RWPE1 (cell line): ENCODE measurements around the gene NKX6-2.

Source experiments
- CTCF ChIA-PET: fragments of 350-600 bp; sonication (Branson Sonifier 250); formaldehyde crosslinking; extraction: SDS; loops from one replicate; lab custom pipeline; 2021; lab: Yijun Ruan, JAX
- POLR2A ChIA-PET: fragments of 400-600 bp; formaldehyde crosslinking; extraction: SDS; loops from one replicate; lab custom pipeline; 2020; ENCODE audit warnings: antibody characterized with exemption; ENCODE audit not compliant: low non-redundant PET; lab: Yijun Ruan, JAX
- DNase-seq: peaks from one replicate; pipeline ENCODE4 v3.0.0; 2012; ENCODE audit warnings: low spot score
- H3K27ac ChIP-seq: fragments of 450-650 bp; 2 replicates; pipeline ENCODE4 v1.5.1; 2017
- CTCF ChIP-seq: fragments of 450-650 bp; conservative IDR thresholded peaks from 2 replicates; pipeline ENCODE4 v1.5.1; 2017; ENCODE audit warnings: low read depth, mild to moderate bottlenecking

The NKX6-2 gene

GRCh38 chr10:132820056-132820455 lies 34.1 kb upstream of the NKX6-2 start:
- ChIA-PET POLR2A (no interaction called here), CTCF (interaction anchor here (0.6 kb wide), 1 partner anchor 394 kb away, joined by 3 read pairs; no protein-coding TSS in a partner anchor)
- no peak for TF ChIP-seq CTCF
- no peak for DNase-seq
- H3K27ac ChIP-seq = no peak overlapping the region

- H3K27ac ChIP-seq = no peak overlapping the region
- no peak for DNase-seq
- CTCF ChIA-PET = no interaction called here
- POLR2A ChIA-PET = no interaction called here
- no peak for TF ChIP-seq CTCF
Measured at GRCh38 chr10:132817701-132818211, 31.8 kb upstream of the NKX6-2 start.

GRCh38 chr10:132816718-132817117 lies 30.8 kb upstream of the NKX6-2 start:
- no peak for TF ChIP-seq CTCF
- no peak overlapping the region for H3K27ac ChIP-seq
- CTCF ChIA-PET = no interaction called here
- DNase-seq = no peak
- POLR2A ChIA-PET = no interaction called here

GRCh38 chr10:132815168-132815857 lies 29.4 kb upstream of the NKX6-2 start:
- ChIA-PET POLR2A (no interaction called here), CTCF (interaction anchor here (0.7 kb wide), 1 partner anchor 237 kb away, joined by 3 read pairs; no protein-coding TSS in a partner anchor)
- no peak overlapping the region for H3K27ac ChIP-seq
- no peak for TF ChIP-seq CTCF
- DNase-seq = no peak

- TF ChIP-seq CTCF = no peak
- H3K27ac ChIP-seq = no peak overlapping the region
- no peak for DNase-seq
- ChIA-PET CTCF (interaction anchor here (0.7 kb wide), 1 partner anchor 236 kb away, joined by 3 read pairs; no protein-coding TSS in a partner anchor), POLR2A (no interaction called here)
Measured at GRCh38 chr10:132814469-132814856, 28.5 kb upstream of the NKX6-2 start.

GRCh38 chr10:132813560-132814468 lies 27.9 kb upstream of the NKX6-2 start:
- TF ChIP-seq CTCF = no peak
- H3K27ac ChIP-seq = no peak overlapping the region
- ChIA-PET POLR2A (no interaction called here), CTCF (no interaction called here)
- DNase-seq = no peak
